SK-N-SH (cell line): ENCODE data around the gene NDUFS8. TPM values are rescaled to one million over a fixed set of nuclear protein-coding genes. Genes with fewer than 3 reads are reported as not detected.

ENCODE experiments used
- CTCF ChIA-PET: fragments of 300-600, 350-600 bp; formaldehyde crosslinking; extraction: SDS; loops from one replicate; lab custom pipeline; 2021; lab: Yijun Ruan, JAX
- POLR2A ChIA-PET: fragments of 350-600 bp; sonication (Branson Sonifier 250); formaldehyde crosslinking; extraction: SDS; loops from one replicate; lab custom pipeline; 2020; ENCODE audit warnings: antibody characterized with exemption, inconsistent platforms; lab: Yijun Ruan, JAX
- DNase-seq: peaks from one replicate; pipeline ENCODE4 v3.0.0; 2012
- H2AFZ ChIP-seq: fragments of 200-600 bp; sonication (generic); 2 replicates; pipeline ENCODE4 v1.8.1; 2016; ENCODE audit warnings: antibody characterized with exemption, mild to moderate bottlenecking, low read depth
- H3F3A ChIP-seq: fragments of 200-600 bp; sonication (generic); replicated peaks from 2 replicates; pipeline ENCODE3; 2016; ENCODE audit warnings: antibody characterized with exemption, mild to moderate bottlenecking; ENCODE audit not compliant: insufficient read depth
- H3K27ac ChIP-seq, 2 experiments: fragments of 200-500 bp in 1 of 2; fragments of 200-600 bp in 1 of 2; sonication (Bioruptor generic) in 1 of 2; sonication (generic), shearing (Covaris generic) in 1 of 2; 2 replicates each; pipeline versions ENCODE4 v1.5.1 to v1.6.1; 2014 to 2016; ENCODE audit warnings: low read depth in 2 of 2, inconsistent platforms in 1 of 2, low read length in 1 of 2, mild to moderate bottlenecking in 1 of 2, mixed read lengths in 1 of 2
- H3K27me3 ChIP-seq: fragments of 200-600 bp; sonication (generic), shearing (Covaris generic); 2 replicates; pipeline ENCODE4 v1.6.1; 2016; ENCODE audit warnings: mixed run types; ENCODE audit not compliant: insufficient read depth
- H3K36me3 ChIP-seq, 2 experiments: fragments of 200-500 bp in 1 of 2; fragments of 200-600 bp in 1 of 2; sonication (Bioruptor generic) in 1 of 2; sonication (generic) in 1 of 2; replicated peaks in 1 of 2; 2 replicates each; pipeline versions ENCODE3 to v1.5.1; 2014 to 2016; ENCODE audit warnings: low read length in 1 of 2, mild to moderate bottlenecking in 1 of 2; ENCODE audit not compliant: insufficient read depth in 2 of 2, control insufficient read depth in 1 of 2
- H3K4me1 ChIP-seq, 2 experiments: fragments of 200-500 bp in 1 of 2; fragments of 200-600 bp in 1 of 2; sonication (Bioruptor generic) in 1 of 2; sonication (generic), shearing (Covaris generic) in 1 of 2; 2 replicates each; pipeline versions ENCODE4 v1.5.1 to v1.6.1; 2014 to 2016; ENCODE audit warnings: low read depth in 1 of 2, low read length in 1 of 2, mixed run types in 1 of 2; ENCODE audit not compliant: insufficient read depth in 2 of 2, control insufficient read depth in 1 of 2
- H3K4me2 ChIP-seq: fragments of 200-600 bp; sonication (generic), shearing (Covaris generic); 2 replicates; pipeline ENCODE4 v1.6.1; 2017; ENCODE audit warnings: mixed run types
- H3K4me3 ChIP-seq, 2 experiments: fragments of 200-500 bp in 1 of 2; fragments of 200-600 bp in 1 of 2; sonication (Bioruptor generic) in 1 of 2; sonication (generic), shearing (Covaris generic) in 1 of 2; 2 replicates each; pipeline versions ENCODE4 v1.5.1 to v1.8.1; 2014 to 2016; ENCODE audit warnings: low read depth in 2 of 2, inconsistent platforms in 1 of 2, low read length in 1 of 2, mild to moderate bottlenecking in 1 of 2, mixed read lengths in 1 of 2, moderate library complexity in 1 of 2
- H3K79me2 ChIP-seq: fragments of 200-600 bp; sonication (generic); 2 replicates; pipeline ENCODE4 v1.8.1; 2017; ENCODE audit warnings: mild to moderate bottlenecking; ENCODE audit not compliant: insufficient read depth
- H3K9ac ChIP-seq: fragments of 200-600 bp; sonication (generic); 2 replicates; pipeline ENCODE4 v1.6.1; 2017; ENCODE audit warnings: mixed run types
- H3K9me2 ChIP-seq: fragments of 200-600 bp; sonication (generic); 2 replicates; pipeline ENCODE4 v1.6.1; 2017; ENCODE audit warnings: mixed run types
- H3K9me3 ChIP-seq: fragments of 200-600 bp; sonication (generic); 2 replicates; pipeline ENCODE4 v1.6.1; 2017; ENCODE audit warnings: mixed run types, mild to moderate bottlenecking, moderate library complexity
- H4K20me1 ChIP-seq: fragments of 200-600 bp; sonication (generic); 2 replicates; pipeline ENCODE4 v1.6.1; 2017; ENCODE audit warnings: mild to moderate bottlenecking, mixed run types; ENCODE audit not compliant: insufficient read depth
- CHD2 ChIP-seq: fragments of 150-350 bp; IDR thresholded peaks from 2 replicates; pipeline ENCODE4 v1.6.1; 2018; ENCODE audit warnings: low read length; ENCODE audit not compliant: partially characterized antibody
- FOSL2 ChIP-seq: IDR thresholded peaks from 2 replicates; pipeline ENCODE4 v1.4.0; 2012; ENCODE audit warnings: low read depth, mild to moderate bottlenecking, moderate library complexity, borderline replicate concordance
- FOXM1 ChIP-seq: IDR thresholded peaks from 2 replicates; pipeline ENCODE4 v1.4.0; 2012; ENCODE audit warnings: low read depth, mild to moderate bottlenecking
- IRF3 ChIP-seq: fragments of 150-350 bp; IDR thresholded peaks from 2 replicates; pipeline ENCODE4 v1.6.1; 2016; ENCODE audit warnings: mild to moderate bottlenecking, low read depth, low read length
- MAX ChIP-seq: IDR thresholded peaks from 2 replicates; pipeline ENCODE4 v1.4.0; 2012; ENCODE audit warnings: low read depth
- MXI1 ChIP-seq: IDR thresholded peaks from 2 replicates; pipeline ENCODE4 v1.6.1; 2012; ENCODE audit warnings: mild to moderate bottlenecking, low read depth, low read length, improper control_type of control experiment
- NFIC ChIP-seq: IDR thresholded peaks from 2 replicates; pipeline ENCODE4 v1.4.0; 2012; ENCODE audit warnings: borderline replicate concordance
- NRF1 ChIP-seq: IDR thresholded peaks from 2 replicates; pipeline ENCODE4 v1.6.1; 2012; ENCODE audit warnings: low read depth, mild to moderate bottlenecking, low read length
- POLR2AphosphoS5 ChIP-seq: IDR thresholded peaks from 2 replicates; pipeline ENCODE4 v1.6.1; 2012; ENCODE audit warnings: low read depth, low read length
- RFX5 ChIP-seq: IDR thresholded peaks from 2 replicates; pipeline ENCODE4 v1.6.1; 2012; ENCODE audit warnings: mild to moderate bottlenecking, improper control_type of control experiment, low read length
- USF1 ChIP-seq: IDR thresholded peaks from 2 replicates; pipeline ENCODE4 v1.4.0; 2012; ENCODE audit warnings: low read depth, borderline replicate concordance
- YY1 ChIP-seq: IDR thresholded peaks from 2 replicates; pipeline ENCODE4 v1.4.0; 2012; ENCODE audit warnings: low read depth, mild to moderate bottlenecking
- ZBTB33 ChIP-seq: IDR thresholded peaks from 2 replicates; pipeline ENCODE4 v1.4.0; 2012; ENCODE audit warnings: low read depth, borderline replicate concordance
- WGBS: methylation state at CpG from one replicate; pipeline ENCODE4 v1.1.6; 2017; ENCODE audit warnings: low lambda C conversion rate; 5-methylcytosine and 5-hydroxymethylcytosine counted together
- polyA plus RNA-seq, 3 experiments: library from polyadenylated mRNA; depleted of rRNA; stranded (reverse); fragments of >200 nt; gene quantifications; 2 replicates each; pipeline ENCODE4 v1.2.3, GENCODE V29; 2012

The NDUFS8 gene
- polyA plus RNA-seq, 1 of the 3 experiments (the other 2 are of a cell fraction) = 123 TPM

GRCh38 chr11:68004551-68005335, 25.7 kb upstream of the NDUFS8 start:
- H3K36me3 ChIP-seq = no peaks in the 10 kb centered on the region
- H3K4me2 ChIP-seq = peak overlapping the region; percentile 77
- no peaks in the 10 kb centered on the region for H3K9me3 ChIP-seq
- no peaks in the 10 kb centered on the region for H3K9me2 ChIP-seq
- WGBS = 74% methylated on average over 12 of the region's 14 CpGs
- TF ChIP-seq CHD2 = no peak
- no peak for TF ChIP-seq POLR2AphosphoS5
- TF ChIP-seq RFX5 = no peak
- no peak for TF ChIP-seq NFIC
- no peak for TF ChIP-seq IRF3
- no peak for TF ChIP-seq YY1
- POLR2A ChIA-PET = no interaction called here
- H3K27me3 ChIP-seq = no peaks in the 10 kb centered on the region
- no peaks in the 10 kb centered on the region for H3K79me2 ChIP-seq
- CTCF ChIA-PET = interaction anchor here (1.1 to 2.0 kb wide), 3 partner anchors 11 to 313 kb away, joined by 3 to 7 read pairs (median 4); no protein-coding TSS in a partner anchor
- peaks cover 7% of the 10 kb centered on the region for H3F3A ChIP-seq
- H3K9ac ChIP-seq = peak overlapping the region; percentile 55
- H2AFZ ChIP-seq = peak overlapping the region; percentile 80; the same call in 1 of the 2 replicates
- no peak for DNase-seq
- peaks cover 0 to 14% of the 10 kb centered on the region in 2 experiments; a peak in 1 of 4 replicates for H3K4me1 ChIP-seq
- H4K20me1 ChIP-seq = no peaks in the 10 kb centered on the region
- peak overlapping the region; percentile 62 to 68 for H3K4me3 ChIP-seq
- no peak overlapping the region for H3K27ac ChIP-seq

GRCh38 chr11:68006606-68007166, 23.8 kb upstream of the NDUFS8 start:
- Histone ChIP-seq H3K79me2 (peaks cover 8% of the 10 kb centered on the region; the same call in 1 of the 2 replicates), H4K20me1 (no peaks in the 10 kb centered on the region), H3K9me3 (no peaks in the 10 kb centered on the region), H3F3A (peaks cover 12% of the 10 kb centered on the region), H2AFZ (no peak overlapping the region), H3K36me3 (no peaks in the 10 kb centered on the region), H3K4me3 (no peak overlapping the region), H3K4me1 (peaks cover 14 to 28% of the 10 kb centered on the region in 2 experiments; a peak in 3 of 4 replicates), H3K9ac (no peak overlapping the region), H3K27ac (no peak overlapping the region), H3K9me2 (no peaks in the 10 kb centered on the region), H3K4me2 (no peak overlapping the region), H3K27me3 (no peaks in the 10 kb centered on the region)
- no peak for DNase-seq
- ChIA-PET POLR2A (no interaction called here), CTCF (interaction anchor here (1.2 to 1.6 kb wide), 2 partner anchors 13 to 14 kb away, joined by 4 read pairs; no protein-coding TSS in a partner anchor)
- TF ChIP-seq FOXM1 = no peak
- no peak for TF ChIP-seq MXI1
- TF ChIP-seq FOSL2 = no peak
- TF ChIP-seq MAX = no peak
- no peak for TF ChIP-seq USF1
- no peak for TF ChIP-seq ZBTB33
- no peak for TF ChIP-seq NRF1
- 100% methylated on average over 5 of the region's 7 CpGs for WGBS
